Osteocyte (in vitro differentiated cells): Measurements from ENCODE around the gene CSTB. TPM values are rescaled to one million over a fixed set of nuclear protein-coding genes. Genes with fewer than 3 reads are reported as not detected.
A peak's percentile ranks its signal among the peaks of the same experiment; 100 is the strongest.

Source experiments
- DNase-seq: peaks from one replicate; pipeline ENCODE4 v3.0.0; 2021; ENCODE audit warnings: mixed read lengths; ENCODE audit not compliant: unreplicated experiment; ENCODE audit errors: extremely low spot score
- H3K27ac Mint-ChIP-seq: one replicate; pipeline ENCODE4 v1.8.0; 2021; ENCODE audit warnings: mild to moderate bottlenecking, mixed read lengths; ENCODE audit not compliant: unreplicated experiment
- H3K27me3 Mint-ChIP-seq: one replicate; pipeline ENCODE4 v1.8.0; 2021; ENCODE audit warnings: mixed read lengths; ENCODE audit not compliant: unreplicated experiment
- H3K36me3 Mint-ChIP-seq: one replicate; pipeline ENCODE4 v1.8.0; 2021; ENCODE audit warnings: mixed read lengths; ENCODE audit not compliant: unreplicated experiment
- H3K4me1 Mint-ChIP-seq: one replicate; pipeline ENCODE4 v1.8.0; 2021; ENCODE audit warnings: mixed read lengths; ENCODE audit not compliant: unreplicated experiment
- H3K4me3 Mint-ChIP-seq: one replicate; pipeline ENCODE4 v1.8.0; 2021; ENCODE audit warnings: mild to moderate bottlenecking, moderate library complexity, mixed read lengths; ENCODE audit not compliant: unreplicated experiment
- H3K9me3 Mint-ChIP-seq: one replicate; pipeline ENCODE4 v1.8.0; 2021; ENCODE audit warnings: mixed read lengths; ENCODE audit not compliant: unreplicated experiment
- CTCF ChIP-seq: fragments of 200-600 bp; sonication (generic); IDR thresholded peaks from 2 replicates; pipeline ENCODE4 v1.5.0; 2021; ENCODE audit warnings: antibody characterized with exemption, mild to moderate bottlenecking, moderate library complexity
- total RNA-seq: library from RNA; stranded (reverse); gene quantifications from 2 replicates; pipeline ENCODE4 v1.2.1, GENCODE V29; 2021

The CSTB gene
- total RNA-seq, 1 donor from 2014 or later, result 59.1 TPM

GRCh38 chr21:43794311-43794710 is 18.2 kb upstream of the CSTB start:
- Mint-ChIP-seq H3K4me1 (peaks cover 16% of the 10 kb centered on the region), H3K27me3 (no peaks in the 10 kb centered on the region), H3K36me3 (peaks cover 50% of the 10 kb centered on the region), H3K9me3 (no peaks in the 10 kb centered on the region), H3K27ac (no peak overlapping the region), H3K4me3 (no peak overlapping the region)
- DNase-seq, result no peak
- TF ChIP-seq CTCF, result no peak

- no peaks in the 10 kb centered on the region for H3K9me3 Mint-ChIP-seq
- H3K27me3 Mint-ChIP-seq, result no peaks in the 10 kb centered on the region
- peaks cover 43% of the 10 kb centered on the region for H3K36me3 Mint-ChIP-seq
- H3K27ac Mint-ChIP-seq, result no peak overlapping the region
- DNase-seq, result no peak
- peaks cover 16% of the 10 kb centered on the region for H3K4me1 Mint-ChIP-seq
- no peak overlapping the region for H3K4me3 Mint-ChIP-seq
- TF ChIP-seq CTCF, result no peak
Observed at GRCh38 chr21:43793243-43793642, 17.1 kb upstream of the CSTB start.

DNA sequence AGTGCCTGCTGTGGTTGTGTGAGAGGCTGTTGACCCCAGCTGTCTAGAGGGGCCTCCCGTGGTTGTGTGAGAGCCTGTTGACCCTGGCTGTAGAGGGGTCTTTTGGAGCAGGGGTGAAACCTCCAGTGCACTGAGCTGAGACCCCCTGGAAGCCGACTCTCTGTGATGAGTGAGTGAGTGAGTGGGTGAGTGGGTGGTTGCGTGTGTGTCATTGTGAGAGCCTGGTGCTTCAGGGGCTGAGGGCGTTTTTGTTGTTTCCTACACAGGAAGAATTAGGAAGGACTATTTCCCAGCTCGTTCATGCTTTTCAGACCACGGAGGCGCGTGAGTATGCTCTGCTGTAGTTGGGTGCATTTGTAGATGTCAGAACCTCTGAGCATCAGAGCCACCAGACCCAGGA is 16.3 kb upstream of the CSTB start:
- Mint-ChIP-seq H3K36me3 (peaks cover 38% of the 10 kb centered on the region), H3K27me3 (no peaks in the 10 kb centered on the region), H3K9me3 (no peaks in the 10 kb centered on the region), H3K27ac (no peak overlapping the region), H3K4me3 (no peak overlapping the region), H3K4me1 (peaks cover 16% of the 10 kb centered on the region)
- no peak for TF ChIP-seq CTCF
- DNase-seq, result no peak

GRCh38 chr21:43790010-43790524 is 14.0 kb upstream of the CSTB start:
- no peak for DNase-seq
- no peaks in the 10 kb centered on the region for H3K9me3 Mint-ChIP-seq

More at GRCh38 chr21:43790010-43790524, 14.0 kb upstream of the CSTB start:
- TF ChIP-seq CTCF, result no peak
- Mint-ChIP-seq H3K27me3 (no peaks in the 10 kb centered on the region), H3K4me3 (peak overlapping the region; percentile 88), H3K27ac (peak overlapping the region; percentile 52), H3K36me3 (peaks cover 21% of the 10 kb centered on the region), H3K4me1 (peaks cover 18% of the 10 kb centered on the region)
